ENCODE results near the gene RFX7.

DNA sequence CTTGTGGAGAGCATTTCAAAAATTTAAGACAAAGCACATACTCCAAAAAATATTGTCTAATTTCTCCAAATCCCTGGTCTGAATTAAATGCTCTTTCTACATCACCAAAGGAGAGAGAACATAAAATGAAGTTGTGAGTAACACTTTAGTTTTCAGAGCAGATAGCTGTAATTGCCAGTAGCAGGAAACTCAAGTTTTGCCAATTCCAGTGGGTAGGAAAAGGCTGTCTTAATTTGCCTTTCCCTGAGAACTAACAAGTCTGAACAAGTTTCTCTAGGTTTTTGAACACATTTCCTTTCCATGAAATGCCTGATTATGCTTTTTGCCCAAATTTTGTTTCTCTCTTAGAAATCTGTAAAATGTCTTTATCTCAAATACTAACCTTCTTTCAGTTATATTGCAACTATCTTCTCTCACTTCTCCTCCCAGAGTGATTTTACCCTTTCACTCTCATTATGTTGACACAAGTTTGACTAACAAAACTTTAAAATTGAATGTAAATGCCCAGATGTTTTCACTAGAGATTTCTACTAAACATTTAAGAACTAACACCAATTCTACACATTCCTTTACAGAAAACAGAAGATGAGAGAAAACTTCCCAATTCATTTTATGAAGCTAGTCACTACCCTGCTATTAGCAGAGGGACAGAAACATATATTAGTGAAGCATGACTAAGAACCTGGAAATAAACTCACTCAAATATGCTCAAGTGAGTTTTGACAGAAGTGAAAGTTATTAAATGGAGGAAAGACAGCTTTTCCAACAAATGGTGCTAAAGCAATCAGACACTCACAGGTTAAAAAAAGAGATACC is 38.4 kb downstream of the RFX7 start:
- TF ChIP-seq POLR2AphosphoS5 (IDR thresholded peaks at IDR 0.05; ENCODE audit: low read depth, low read length) (no peak), POLR2A (IDR thresholded peaks at IDR 0.05; ENCODE audit: low read depth, low read length) (no peak), SPI1 (IDR thresholded peaks at IDR 0.05; ENCODE audit: low read depth, low read length) (peak; percentile 52; the same call in 1 of the 2 replicates), TAF1 (IDR thresholded peaks at IDR 0.05; ENCODE audit: low read depth, low read length) (no peak)
